GM18858 (cell line): ENCODE results near the gene KSR2.
"Not testable (repeated sequence)": the region's sequence is repeated elsewhere in the genome, so short reads cannot be mapped to it uniquely, and the experiment has no call there.

Experiments
- ATAC-seq: cut with Tn5 transposase; IDR thresholded peaks from one replicate; pipeline ENCODE4 v1.9.1; 2021; ENCODE audit not compliant: unreplicated experiment

KSR2 gene

GRCh38 chr12:117762143-117762542, 206.6 kb downstream of the KSR2 start:
- no peak for ATAC-seq

- no peak for ATAC-seq
These were observed 207.2 kb downstream of the KSR2 start for GRCh38 chr12:117761528-117762100.

- ATAC-seq, result no peak
These were observed 207.8 kb downstream of the KSR2 start for GRCh38 chr12:117760990-117761389.

- no peak for ATAC-seq
These were observed 218.1 kb downstream of the KSR2 start for GRCh38 chr12:117750657-117751056.

- no peak for ATAC-seq
These were observed 219.4 kb downstream of the KSR2 start for GRCh38 chr12:117749431-117749830.

GRCh38 chr12:117746358-117746757, 222.4 kb downstream of the KSR2 start:
- ATAC-seq, result not testable (repeated sequence)

GRCh38 chr12:117744418-117744817, 224.4 kb downstream of the KSR2 start:
- no peak for ATAC-seq

- ATAC-seq, result no peak
These were observed 225.0 kb downstream of the KSR2 start for GRCh38 chr12:117743761-117744160.

GRCh38 chr12:117742721-117743120, 226.1 kb downstream of the KSR2 start:
- no peak for ATAC-seq

- no peak for ATAC-seq
These were observed 230.6 kb downstream of the KSR2 start for GRCh38 chr12:117738233-117738632.

- no peak for ATAC-seq
These were observed 235.3 kb downstream of the KSR2 start for GRCh38 chr12:117733549-117733805.

GRCh38 chr12:117732761-117733548, 235.8 kb downstream of the KSR2 start:
- ATAC-seq, result no peak

GRCh38 chr12:117731131-117731530, 237.7 kb downstream of the KSR2 start:
- ATAC-seq, result not testable (repeated sequence)

GRCh38 chr12:117727301-117727700, 241.5 kb downstream of the KSR2 start:
- no peak for ATAC-seq

- ATAC-seq, result no peak
These were observed 244.2 kb downstream of the KSR2 start for GRCh38 chr12:117724543-117724942.

GRCh38 chr12:117718559-117718958, 250.2 kb downstream of the KSR2 start:
- ATAC-seq, result no peak

GRCh38 chr12:117718141-117718540, 250.6 kb downstream of the KSR2 start:
- no peak for ATAC-seq

GRCh38 chr12:117714203-117714602, 254.6 kb downstream of the KSR2 start:
- ATAC-seq, result no peak

GRCh38 chr12:117710121-117710520, 258.7 kb downstream of the KSR2 start:
- no peak for ATAC-seq

- ATAC-seq, result no peak
These were observed 260.9 kb downstream of the KSR2 start for GRCh38 chr12:117707861-117708260.

- ATAC-seq, result no peak
These were observed 265.2 kb downstream of the KSR2 start for GRCh38 chr12:117703584-117703983.

GRCh38 chr12:117702741-117703140, 266.0 kb downstream of the KSR2 start:
- no peak for ATAC-seq

- no peak for ATAC-seq
These were observed 269.2 kb downstream of the KSR2 start for GRCh38 chr12:117699575-117699974.
